ENCODE results near the gene CCDC92B.
"Not testable (repeated sequence)": the region's sequence is repeated elsewhere in the genome, so short reads cannot be mapped to it uniquely, and the experiment has no call there.

CCDC92B gene

DNA sequence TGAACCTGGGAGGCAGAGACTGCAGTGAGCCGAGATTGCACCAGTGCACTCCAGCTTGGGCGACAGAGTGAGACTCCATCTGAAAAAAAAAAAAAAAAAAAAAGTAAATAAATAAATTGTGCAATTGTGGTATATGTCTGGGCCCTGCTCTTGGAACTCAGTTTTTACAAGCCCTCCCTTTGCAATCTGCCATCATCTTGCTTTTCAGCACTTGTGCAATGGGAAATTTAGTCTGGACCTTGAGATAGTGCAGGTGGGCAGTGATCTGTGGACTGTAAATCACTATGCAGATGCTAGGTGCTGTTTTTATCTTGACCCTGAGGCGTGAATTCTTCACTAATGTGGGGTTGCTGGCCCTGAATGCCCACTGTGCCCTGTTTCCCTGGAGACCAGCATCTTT is 40.2 kb upstream of the CCDC92B start:
- Histone ChIP-seq H3K36me3 (ENCODE audit: control insufficient read depth, insufficient read depth, low read length) (no peaks in the 10 kb centered on the region), H3K9me3 (ENCODE audit: control insufficient read depth, low read length) (no peaks in the 10 kb centered on the region), H3K4me1 (ENCODE audit: control insufficient read depth, insufficient read depth, low read length) (no peaks in the 10 kb centered on the region), H3K27ac (ENCODE audit: insufficient read depth, low read depth, low read length, poor library complexity, severe bottlenecking) (no peak overlapping the region), H3K4me3 (ENCODE audit: insufficient read depth, low read depth, low read length) (no peak overlapping the region), H3K27me3 (ENCODE audit: control insufficient read depth, insufficient read depth, low read length, poor library complexity, severe bottlenecking) (no peaks in the 10 kb centered on the region)
- WGBS, 2 experiments = 90 to 94% methylated on average over 3 of the region's 3 CpGs

DNA sequence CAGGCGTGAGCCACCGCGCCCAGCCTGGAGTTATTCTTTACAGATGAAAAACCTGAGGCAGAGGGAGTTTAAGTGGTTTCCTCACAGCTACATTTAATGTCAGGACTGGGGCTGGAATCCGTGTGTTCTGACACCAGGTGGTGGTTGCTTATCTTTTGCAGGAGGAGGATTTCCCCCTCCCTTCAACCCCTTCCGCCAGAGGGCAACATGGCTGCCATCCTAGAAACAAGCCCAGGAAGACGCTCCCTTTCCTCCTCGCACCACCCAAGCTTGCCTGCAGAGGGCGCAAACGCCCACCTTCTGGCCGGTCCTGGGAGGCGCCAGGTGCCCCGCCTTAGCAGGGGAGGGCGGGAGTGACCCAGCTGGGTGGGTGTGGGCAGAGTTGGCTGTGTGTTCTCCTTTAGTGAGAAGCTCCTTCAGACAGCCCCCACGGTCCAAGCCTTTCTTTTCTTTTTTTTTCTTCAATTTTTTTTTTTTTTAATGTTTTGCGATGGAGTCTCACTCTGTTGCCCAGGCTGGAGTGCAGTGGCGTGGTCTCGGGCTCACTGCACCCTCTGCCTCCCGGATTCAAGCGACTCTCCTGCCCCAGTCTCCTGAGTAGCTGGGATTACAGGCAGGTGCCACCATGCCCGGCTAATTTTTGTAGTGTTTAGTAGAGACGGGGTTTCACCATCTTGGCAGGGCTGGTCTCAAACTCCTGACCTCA is 36.9 kb upstream of the CCDC92B start:
- H3K36me3 ChIP-seq (ENCODE audit: control insufficient read depth, insufficient read depth, low read length) = no peaks in the 10 kb centered on the region
- H3K9me3 ChIP-seq (ENCODE audit: control insufficient read depth, low read length) = no peaks in the 10 kb centered on the region
- H3K27ac ChIP-seq (ENCODE audit: insufficient read depth, low read depth, low read length, poor library complexity, severe bottlenecking) = no peak overlapping the region
- H3K4me1 ChIP-seq (ENCODE audit: control insufficient read depth, insufficient read depth, low read length) = no peaks in the 10 kb centered on the region
- no peak overlapping the region for H3K4me3 ChIP-seq (ENCODE audit: insufficient read depth, low read depth, low read length)
- 41 to 42% methylated on average over 21 of the region's 21 CpGs for WGBS, 2 experiments
- no peaks in the 10 kb centered on the region for H3K27me3 ChIP-seq (ENCODE audit: control insufficient read depth, insufficient read depth, low read length, poor library complexity, severe bottlenecking)

GRCh38 chr17:2785376-2785775 is 35.9 kb upstream of the CCDC92B start:
- not testable (repeated sequence) for H3K27ac ChIP-seq (ENCODE audit: insufficient read depth, low read depth, low read length, poor library complexity, severe bottlenecking); H3K36me3 ChIP-seq (ENCODE audit: control insufficient read depth, insufficient read depth, low read length); H3K4me1 ChIP-seq (ENCODE audit: control insufficient read depth, insufficient read depth, low read length); H3K4me3 ChIP-seq (ENCODE audit: insufficient read depth, low read depth, low read length); H3K9me3 ChIP-seq (ENCODE audit: control insufficient read depth, low read length); H3K27me3 ChIP-seq (ENCODE audit: control insufficient read depth, insufficient read depth, low read length, poor library complexity, severe bottlenecking)
- WGBS, 2 experiments = 94 to 95% methylated on average over 11 to 12 of the region's 12 CpGs

DNA sequence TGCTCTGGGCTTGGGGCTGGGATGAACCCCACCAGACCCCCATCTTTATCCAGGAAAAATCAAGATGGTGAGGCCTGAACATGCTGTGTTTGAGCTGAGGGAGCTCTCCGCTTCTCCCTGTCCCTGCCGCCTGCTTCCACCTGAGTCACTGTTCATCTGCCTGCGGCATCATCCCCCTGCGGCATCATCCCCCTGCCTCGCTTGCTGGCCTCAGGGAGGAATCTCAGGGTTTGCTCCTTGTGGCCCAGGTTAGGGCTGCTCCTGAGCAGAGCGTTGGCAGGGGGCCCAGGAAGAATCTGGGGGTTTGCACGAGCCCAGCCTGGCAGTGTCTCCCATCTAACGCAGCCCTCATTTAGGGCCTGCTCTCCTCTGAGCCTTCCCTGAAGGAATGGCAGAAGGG is 35.4 kb upstream of the CCDC92B start:
- Histone ChIP-seq H3K36me3 (ENCODE audit: control insufficient read depth, insufficient read depth, low read length) (no peaks in the 10 kb centered on the region), H3K27ac (ENCODE audit: insufficient read depth, low read depth, low read length, poor library complexity, severe bottlenecking) (no peak overlapping the region), H3K4me3 (ENCODE audit: insufficient read depth, low read depth, low read length) (no peak overlapping the region), H3K27me3 (ENCODE audit: control insufficient read depth, insufficient read depth, low read length, poor library complexity, severe bottlenecking) (no peaks in the 10 kb centered on the region), H3K9me3 (ENCODE audit: control insufficient read depth, low read length) (no peaks in the 10 kb centered on the region), H3K4me1 (ENCODE audit: control insufficient read depth, insufficient read depth, low read length) (no peaks in the 10 kb centered on the region)
- 89% methylated on average over 8 of the region's 8 CpGs for WGBS, 2 experiments

GRCh38 chr17:2783310-2784030 is 34.0 kb upstream of the CCDC92B start:
- 94 to 95% methylated on average over 4 of the region's 4 CpGs for WGBS, 2 experiments
- Histone ChIP-seq H3K27ac (ENCODE audit: insufficient read depth, low read depth, low read length, poor library complexity, severe bottlenecking) (no peak overlapping the region), H3K36me3 (ENCODE audit: control insufficient read depth, insufficient read depth, low read length) (no peaks in the 10 kb centered on the region), H3K9me3 (ENCODE audit: control insufficient read depth, low read length) (no peaks in the 10 kb centered on the region), H3K4me1 (ENCODE audit: control insufficient read depth, insufficient read depth, low read length) (no peaks in the 10 kb centered on the region), H3K27me3 (ENCODE audit: control insufficient read depth, insufficient read depth, low read length, poor library complexity, severe bottlenecking) (no peaks in the 10 kb centered on the region), H3K4me3 (ENCODE audit: insufficient read depth, low read depth, low read length) (no peak overlapping the region)

DNA sequence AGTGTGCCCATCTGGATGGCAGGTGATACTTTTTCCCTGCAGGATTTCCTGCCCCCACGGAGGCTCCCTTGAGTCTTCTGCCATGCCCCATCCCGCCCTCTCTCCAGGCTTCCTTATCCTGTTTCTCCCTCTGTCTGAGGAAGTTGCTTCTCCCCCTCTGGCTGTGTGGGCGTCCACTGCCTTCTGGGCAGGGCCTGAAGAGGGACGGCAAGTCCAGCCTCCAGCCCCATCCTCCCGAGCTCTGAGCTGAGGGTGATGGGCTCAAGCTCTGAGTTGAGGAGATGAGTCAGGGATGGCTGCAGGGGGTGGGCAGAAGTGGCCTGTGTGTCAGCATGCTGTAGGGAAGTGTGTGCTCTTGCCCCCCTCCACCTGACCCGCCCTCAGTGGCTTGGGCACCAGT is 32.6 kb upstream of the CCDC92B start:
- Histone ChIP-seq H3K36me3 (ENCODE audit: control insufficient read depth, insufficient read depth, low read length) (no peaks in the 10 kb centered on the region), H3K4me3 (ENCODE audit: insufficient read depth, low read depth, low read length) (no peak overlapping the region), H3K27me3 (ENCODE audit: control insufficient read depth, insufficient read depth, low read length, poor library complexity, severe bottlenecking) (peaks cover 7% of the 10 kb centered on the region), H3K4me1 (ENCODE audit: control insufficient read depth, insufficient read depth, low read length) (no peaks in the 10 kb centered on the region), H3K9me3 (ENCODE audit: control insufficient read depth, low read length) (no peaks in the 10 kb centered on the region), H3K27ac (ENCODE audit: insufficient read depth, low read depth, low read length, poor library complexity, severe bottlenecking) (no peak overlapping the region)
- 58 to 64% methylated on average over 6 of the region's 6 CpGs for WGBS, 2 experiments

GRCh38 chr17:2781598-2781997 is 32.1 kb upstream of the CCDC92B start:
- WGBS, 2 experiments = 94% methylated on average over 15 of the region's 15 CpGs
- H3K27ac ChIP-seq (ENCODE audit: insufficient read depth, low read depth, low read length, poor library complexity, severe bottlenecking); H3K4me1 ChIP-seq (ENCODE audit: control insufficient read depth, insufficient read depth, low read length); H3K4me3 ChIP-seq (ENCODE audit: insufficient read depth, low read depth, low read length); H3K9me3 ChIP-seq (ENCODE audit: control insufficient read depth, low read length); H3K36me3 ChIP-seq (ENCODE audit: control insufficient read depth, insufficient read depth, low read length): not testable (repeated sequence)
- peaks cover 12% of the 10 kb centered on the region for H3K27me3 ChIP-seq (ENCODE audit: control insufficient read depth, insufficient read depth, low read length, poor library complexity, severe bottlenecking)

DNA sequence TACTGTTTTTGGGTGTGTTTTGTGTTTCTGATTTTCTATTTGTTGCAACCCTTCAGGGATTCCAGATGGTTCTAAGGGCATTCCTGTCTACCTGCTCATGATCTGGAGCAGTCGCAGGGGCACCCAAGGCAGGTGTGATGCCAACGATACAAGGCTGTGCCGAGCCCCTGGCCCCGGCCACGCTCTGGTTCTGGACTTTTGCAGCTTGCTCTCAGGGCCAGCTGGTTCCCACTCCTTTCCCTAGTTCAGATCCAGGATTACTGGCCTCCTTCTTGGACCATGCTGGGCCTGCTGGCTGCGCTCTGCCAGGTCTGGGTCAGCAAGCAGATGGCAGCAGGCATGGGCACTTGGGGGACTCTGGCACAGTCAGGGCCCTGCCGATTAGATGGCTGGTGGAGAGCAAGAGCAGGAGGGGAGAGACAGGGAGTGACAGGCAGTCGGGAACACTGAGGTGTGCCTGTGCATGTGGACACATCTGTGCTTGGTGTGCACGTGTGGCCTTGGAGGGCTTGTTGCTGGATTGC is 31.5 kb upstream of the CCDC92B start:
- Histone ChIP-seq H3K9me3 (ENCODE audit: control insufficient read depth, low read length) (no peaks in the 10 kb centered on the region), H3K27me3 (ENCODE audit: control insufficient read depth, insufficient read depth, low read length, poor library complexity, severe bottlenecking) (peaks cover 16% of the 10 kb centered on the region), H3K4me3 (ENCODE audit: insufficient read depth, low read depth, low read length) (no peak overlapping the region), H3K36me3 (ENCODE audit: control insufficient read depth, insufficient read depth, low read length) (no peaks in the 10 kb centered on the region), H3K4me1 (ENCODE audit: control insufficient read depth, insufficient read depth, low read length) (no peaks in the 10 kb centered on the region), H3K27ac (ENCODE audit: insufficient read depth, low read depth, low read length, poor library complexity, severe bottlenecking) (no peak overlapping the region)
- 94% methylated on average over 9 of the region's 9 CpGs for WGBS, 2 experiments

DNA sequence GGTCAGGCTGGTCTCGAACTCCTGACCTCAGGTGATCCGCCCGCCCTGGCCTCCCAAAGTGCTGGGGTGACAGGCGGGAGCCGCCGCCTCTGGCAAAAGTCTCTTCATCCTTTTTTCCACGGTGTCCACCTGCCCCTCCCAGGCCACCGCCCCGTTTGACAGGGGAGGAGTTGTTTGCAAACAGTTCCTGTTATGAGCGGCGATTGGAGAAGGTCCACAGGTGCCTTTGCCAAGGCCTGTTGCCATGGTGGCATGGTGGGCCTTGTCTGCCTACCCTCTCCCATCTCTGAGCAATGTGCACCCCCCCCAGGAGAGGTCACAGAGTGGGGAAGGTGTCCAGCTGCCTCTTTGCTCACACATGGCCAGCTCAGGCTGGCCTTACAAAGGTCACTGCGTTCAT is 30.8 kb upstream of the CCDC92B start:
- H3K9me3 ChIP-seq (ENCODE audit: control insufficient read depth, low read length) = no peaks in the 10 kb centered on the region
- WGBS, 2 experiments = 90 to 93% methylated on average over 12 of the region's 12 CpGs
- no peaks in the 10 kb centered on the region for H3K36me3 ChIP-seq (ENCODE audit: control insufficient read depth, insufficient read depth, low read length)
- H3K4me3 ChIP-seq (ENCODE audit: insufficient read depth, low read depth, low read length) = no peak overlapping the region
- no peak overlapping the region for H3K27ac ChIP-seq (ENCODE audit: insufficient read depth, low read depth, low read length, poor library complexity, severe bottlenecking)
- no peaks in the 10 kb centered on the region for H3K4me1 ChIP-seq (ENCODE audit: control insufficient read depth, insufficient read depth, low read length)
- peaks cover 21% of the 10 kb centered on the region for H3K27me3 ChIP-seq (ENCODE audit: control insufficient read depth, insufficient read depth, low read length, poor library complexity, severe bottlenecking)

DNA sequence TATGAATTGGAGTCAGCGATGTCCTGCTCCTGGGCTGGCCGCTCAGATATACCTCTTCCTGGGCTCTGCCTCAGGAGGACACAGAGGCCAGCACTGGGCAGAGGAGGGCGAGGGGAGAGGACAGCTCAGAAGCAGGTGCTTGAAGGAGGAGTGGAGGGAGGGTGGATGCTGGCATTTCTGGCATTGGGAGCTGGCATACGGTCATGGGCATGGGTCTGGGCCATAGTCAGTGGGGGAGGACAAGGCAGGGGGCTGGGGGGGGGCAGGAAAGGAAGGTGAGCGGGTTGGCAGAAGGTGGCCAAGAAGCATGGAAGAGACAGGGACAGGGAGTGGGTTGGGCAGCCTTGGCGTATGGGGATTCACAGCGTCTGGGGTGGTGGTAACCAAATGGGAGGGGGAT is 30.1 kb upstream of the CCDC92B start:
- H3K4me1 ChIP-seq (ENCODE audit: control insufficient read depth, insufficient read depth, low read length) = no peaks in the 10 kb centered on the region
- peaks cover 25% of the 10 kb centered on the region for H3K27me3 ChIP-seq (ENCODE audit: control insufficient read depth, insufficient read depth, low read length, poor library complexity, severe bottlenecking)
- H3K9me3 ChIP-seq (ENCODE audit: control insufficient read depth, low read length) = no peaks in the 10 kb centered on the region
- 90 to 92% methylated on average over 7 of the region's 7 CpGs for WGBS, 2 experiments
- no peak overlapping the region for H3K4me3 ChIP-seq (ENCODE audit: insufficient read depth, low read depth, low read length)
- no peak overlapping the region for H3K27ac ChIP-seq (ENCODE audit: insufficient read depth, low read depth, low read length, poor library complexity, severe bottlenecking)
- no peaks in the 10 kb centered on the region for H3K36me3 ChIP-seq (ENCODE audit: control insufficient read depth, insufficient read depth, low read length)

All from ectodermal cell (in vitro differentiated cells).